Limb (tissue), 2 donors: ENCODE measurements around the gene CISTR.
A peak's percentile ranks its signal among the peaks of the same experiment; 100 is the strongest.

Experiments used
- DNase-seq, 2 donors: peaks; one replicate each; pipeline ENCODE4 v3.0.0-alpha.2; 2016; ENCODE audit errors: extremely low spot score in 2 of 2

CISTR gene

GRCh38 chr12:53744130-53744441 is 7.7 kb downstream of the CISTR start:
- no peak for DNase-seq

GRCh38 chr12:53743266-53744129 is 8.3 kb downstream of the CISTR start:
- peak; percentile 71 to 81 for DNase-seq

GRCh38 chr12:53740130-53740491 is 11.7 kb downstream of the CISTR start:
- no peak for DNase-seq

GRCh38 chr12:53739214-53740129 is 12.3 kb downstream of the CISTR start:
- peak in 1 of 2 donors; percentile 77 for DNase-seq

- DNase-seq: no peak
Observed at GRCh38 chr12:53738406-53739213, 13.2 kb downstream of the CISTR start.

GRCh38 chr12:53737951-53738405 is 13.8 kb downstream of the CISTR start:
- DNase-seq: no peak

- DNase-seq: no peak
Observed at GRCh38 chr12:53737093-53737808, 14.5 kb downstream of the CISTR start.

GRCh38 chr12:53736592-53736991 is 15.2 kb downstream of the CISTR start:
- no peak for DNase-seq

GRCh38 chr12:53735556-53735955 is 16.2 kb downstream of the CISTR start:
- DNase-seq: no peak

- DNase-seq: no peak
Observed at GRCh38 chr12:53734425-53734824, 17.4 kb downstream of the CISTR start.

GRCh38 chr12:53733807-53734200 is 18.0 kb downstream of the CISTR start:
- DNase-seq: no peak

- DNase-seq: no peak
Observed at GRCh38 chr12:53733051-53733806, 18.6 kb downstream of the CISTR start.

- no peak for DNase-seq
Observed at GRCh38 chr12:53729644-53730043, 22.1 kb downstream of the CISTR start.

GRCh38 chr12:53728206-53728605 is 23.6 kb downstream of the CISTR start:
- DNase-seq: no peak

GRCh38 chr12:53727310-53728041 is 24.3 kb downstream of the CISTR start, which contains the start of gene CALCOCO1:
Gene CALCOCO1 (minus strand): TSS chr12:53727452. CDS start chr12:53725242, 2,210 bp downstream.
- DNase-seq: peak; percentile 97 to 98

GRCh38 chr12:53726946-53727309 is 24.9 kb downstream of the CISTR start:
- no peak for DNase-seq

- DNase-seq: no peak
Observed at GRCh38 chr12:53726341-53726740, 25.4 kb downstream of the CISTR start.

GRCh38 chr12:53725824-53726223 is 26.0 kb downstream of the CISTR start:
- no peak for DNase-seq

GRCh38 chr12:53722450-53723041 is 29.2 kb downstream of the CISTR start:
- DNase-seq: no peak
